T-cell (primary cell): ENCODE measurements around the gene UNC5C. TPM values are rescaled to one million over a fixed set of nuclear protein-coding genes. Genes with fewer than 3 reads are reported as not detected.

Experiments used
- ATAC-seq, 4 experiments: fragments of 200-7000 bp in 3 of 4; fragments of 150-1000 bp in 1 of 4; cut with Tn5 transposase; replicated peaks in 1 of 4; 1 replicate in 3 of 4; 2 replicates in 1 of 4; pipeline ENCODE4 v1.10.0; 2021; ENCODE audit warnings: moderate library complexity in 3 of 4, mild to moderate bottlenecking in 2 of 4, moderate number of reproducible peaks in 1 of 4
- CTCF ChIA-PET, 2 donors: fragments of 300-600 bp; sonication (Branson Sonifier 250); formaldehyde crosslinking; loops; one replicate each; lab custom pipeline; 2022; ENCODE audit warnings: antibody characterized with exemption in 2 of 2; lab: Charles Lee
- POLR2A ChIA-PET, 2 donors: fragments of 300-600 bp; sonication (Branson Sonifier 250); formaldehyde crosslinking; loops; one replicate each; lab custom pipeline; 2022; ENCODE audit warnings: antibody characterized with exemption in 2 of 2; lab: Charles Lee
- DNase-seq, 35 experiments: peaks; one replicate each; pipeline versions ENCODE4 v3.0.0 to v3.0.0-alpha.2; 2013 to 2023
- H3K27ac ChIP-seq: one replicate; pipeline ENCODE4 v1.5.1; 2013; ENCODE audit warnings: low read length
- H3K27me3 ChIP-seq, 2 experiments: replicated peaks in 1 of 2; 1 replicate in 1 of 2; 2 replicates in 1 of 2; pipeline versions ENCODE4 v1.6.1 to v1.7.0; 2013; ENCODE audit warnings: low read length in 1 of 2, mixed read lengths in 1 of 2; ENCODE audit not compliant: control insufficient read depth in 2 of 2, insufficient read depth in 2 of 2; ENCODE audit errors: extremely low read depth in 1 of 2
- H3K36me3 ChIP-seq, 2 donors: 1 replicate in 1 of 2; 2 replicates in 1 of 2; pipeline versions ENCODE4 v1.6.1 to v1.7.0; 2013; ENCODE audit warnings: low read length in 1 of 2; ENCODE audit not compliant: control insufficient read depth in 2 of 2, insufficient read depth in 1 of 2; ENCODE audit errors: extremely low read depth in 1 of 2
- H3K4me1 ChIP-seq, 2 experiments: 1 replicate in 1 of 2; 2 replicates in 1 of 2; pipeline versions ENCODE4 v1.6.1 to v1.7.0; 2013; ENCODE audit warnings: low read length in 2 of 2, mixed read lengths in 1 of 2; ENCODE audit not compliant: insufficient read depth in 2 of 2, control insufficient read depth in 1 of 2; ENCODE audit errors: extremely low read depth in 1 of 2
- H3K4me3 ChIP-seq, 2 donors: 1 replicate in 1 of 2; 2 replicates in 1 of 2; pipeline versions ENCODE4 v1.5.1 to v1.7.0; 2013; ENCODE audit warnings: mild to moderate bottlenecking in 2 of 2, low read length in 1 of 2, moderate library complexity in 1 of 2; ENCODE audit not compliant: control insufficient read depth in 1 of 2; ENCODE audit errors: extremely low read depth in 1 of 2
- H3K9me3 ChIP-seq: 2 replicates; pipeline ENCODE4 v1.7.0; 2013
- H3K27ac Mint-ChIP-seq, 2 donors: one replicate each; pipeline ENCODE4 v1.8.0; 2020 to 2021; ENCODE audit warnings: mild to moderate bottlenecking in 2 of 2, mixed read lengths in 2 of 2
- H3K27me3 Mint-ChIP-seq, 2 donors: one replicate each; pipeline ENCODE4 v1.8.0; 2021 to 2022; ENCODE audit warnings: mixed read lengths in 2 of 2
- H3K36me3 Mint-ChIP-seq: one replicate; pipeline ENCODE4 v1.8.0; 2021; ENCODE audit warnings: mixed read lengths
- H3K4me1 Mint-ChIP-seq, 3 donors: one replicate each; pipeline ENCODE4 v1.8.0; 2020 to 2022; ENCODE audit warnings: mixed read lengths in 3 of 3, mild to moderate bottlenecking in 1 of 3
- H3K4me3 Mint-ChIP-seq, 3 donors: one replicate each; pipeline ENCODE4 v1.8.0; 2020 to 2022; ENCODE audit warnings: mild to moderate bottlenecking in 3 of 3, mixed read lengths in 3 of 3, moderate library complexity in 3 of 3
- H3K9me3 Mint-ChIP-seq, 3 donors: one replicate each; pipeline ENCODE4 v1.8.0; 2020 to 2022; ENCODE audit warnings: mixed read lengths in 3 of 3
- WGBS: methylation state at CpG from one replicate; pipeline ENCODE4 v1.1.5; 2013; ENCODE audit warnings: missing lambda C conversion rate; ENCODE audit not compliant: insufficient coverage; 5-methylcytosine and 5-hydroxymethylcytosine counted together
- total RNA-seq, 35 experiments: library from RNA in 6 of 35; stranded (reverse) in 6 of 35; fragments of 120-200 nt in 1 of 35; gene quantifications; one replicate each; pipeline versions ENCODE4 v1.2.1 to v1.2.4 and lab custom pipeline; 2013 to 2026

UNC5C gene
- total RNA-seq, 5 donors from 2014 or later (not counting 1 experiment from before 2014, with no cell fraction given): not detected

DNA sequence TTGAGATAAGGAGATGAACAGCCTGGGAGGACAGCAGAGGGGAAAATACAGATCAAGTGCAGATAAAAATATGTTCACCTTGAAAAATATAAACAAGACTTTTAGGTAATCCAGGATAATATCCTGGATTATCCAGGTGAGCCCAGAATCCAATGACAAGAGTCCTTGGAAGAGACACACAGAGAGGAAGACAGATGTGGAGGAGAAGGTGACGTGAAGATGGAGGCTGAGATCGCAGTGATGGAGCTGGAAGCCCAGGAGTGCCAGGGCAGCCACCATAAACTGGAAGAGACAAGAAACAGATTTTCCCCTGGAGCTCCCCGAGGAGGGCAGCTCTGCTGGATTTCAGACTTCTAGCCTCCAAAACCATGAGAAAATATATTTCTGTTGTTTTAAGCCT is 230.7 kb downstream of the UNC5C start:
- CTCF ChIA-PET: no interaction called here

DNA sequence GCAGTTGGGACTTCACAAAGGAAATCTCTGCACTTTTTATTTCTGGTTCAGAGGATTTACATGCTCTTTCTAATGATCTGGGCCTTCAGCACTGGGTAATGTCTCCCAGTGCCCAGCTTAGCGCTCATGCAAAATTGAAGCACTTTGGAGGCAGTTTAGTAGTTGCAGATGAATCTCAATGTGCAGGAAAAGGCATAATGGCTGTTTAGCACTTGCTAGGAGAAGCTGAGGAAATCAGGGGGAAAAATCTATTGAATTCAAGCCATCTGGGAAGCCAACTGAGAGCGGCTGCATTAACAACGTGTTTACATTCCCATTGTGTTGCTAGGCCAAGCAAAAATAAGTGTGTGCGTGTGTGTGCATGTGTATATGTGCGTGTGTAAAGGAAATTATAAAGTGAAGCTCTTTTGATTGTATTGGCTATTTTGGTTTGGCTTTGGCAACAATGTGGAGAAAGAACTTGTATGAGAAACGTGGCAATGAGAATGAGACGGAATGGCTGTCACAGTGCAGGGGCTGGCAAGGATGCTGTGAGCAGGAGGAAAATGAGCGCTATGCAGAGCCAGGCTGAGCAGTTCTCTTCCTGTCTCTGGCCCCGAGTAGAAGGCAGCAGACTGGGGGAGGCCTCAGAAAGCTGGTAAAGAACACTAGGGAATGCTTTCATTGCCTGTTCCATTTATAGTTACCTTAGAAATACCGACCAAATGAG is 231.5 kb downstream of the UNC5C start:
- H3K27ac Mint-ChIP-seq: no peak overlapping the region
- H3K27ac ChIP-seq: no peak overlapping the region
- H3K9me3 ChIP-seq: no peaks in the 10 kb centered on the region
- no peaks in the 10 kb centered on the region for H3K4me1 ChIP-seq
- no peak for ATAC-seq
- no peaks in the 10 kb centered on the region for H3K27me3 ChIP-seq
- no peaks in the 10 kb centered on the region for H3K9me3 Mint-ChIP-seq
- H3K4me3 ChIP-seq: no peak overlapping the region
- ChIA-PET POLR2A (no interaction called here), CTCF (no interaction called here)
- no peaks in the 10 kb centered on the region for H3K36me3 ChIP-seq
- H3K4me1 Mint-ChIP-seq: no peaks in the 10 kb centered on the region
- peaks cover 0 to 6% of the 10 kb centered on the region in 2 donors for H3K27me3 Mint-ChIP-seq
- WGBS: 86% methylated on average over 8 of the region's 10 CpGs
- H3K4me3 Mint-ChIP-seq: no peak overlapping the region
- no peak for DNase-seq
- H3K36me3 Mint-ChIP-seq: no peaks in the 10 kb centered on the region

More for the DNA sequence above, 230.7 kb downstream of the UNC5C start:
- no peak overlapping the region for H3K27ac Mint-ChIP-seq
- DNase-seq (no peak), ATAC-seq (no peak)
- no peaks in the 10 kb centered on the region for H3K4me1 ChIP-seq
- H3K27ac ChIP-seq: no peak overlapping the region
- POLR2A ChIA-PET: interaction anchor here in 1 of 2 donors (0.6 kb wide), 1 partner anchor 526 kb away, joined by 3 read pairs; no protein-coding TSS in a partner anchor
- no CpG with 5 or more reads among the region's 3 CpGs for WGBS
- no peaks in the 10 kb centered on the region for H3K27me3 ChIP-seq
- no peaks in the 10 kb centered on the region for H3K9me3 Mint-ChIP-seq
- H3K9me3 ChIP-seq: no peaks in the 10 kb centered on the region
- H3K36me3 Mint-ChIP-seq: no peaks in the 10 kb centered on the region
- no peaks in the 10 kb centered on the region for H3K4me1 Mint-ChIP-seq
- no peaks in the 10 kb centered on the region for H3K36me3 ChIP-seq
- peaks cover 0 to 6% of the 10 kb centered on the region in 2 donors for H3K27me3 Mint-ChIP-seq
- H3K4me3 ChIP-seq: no peak overlapping the region
- no peak overlapping the region for H3K4me3 Mint-ChIP-seq

DNA sequence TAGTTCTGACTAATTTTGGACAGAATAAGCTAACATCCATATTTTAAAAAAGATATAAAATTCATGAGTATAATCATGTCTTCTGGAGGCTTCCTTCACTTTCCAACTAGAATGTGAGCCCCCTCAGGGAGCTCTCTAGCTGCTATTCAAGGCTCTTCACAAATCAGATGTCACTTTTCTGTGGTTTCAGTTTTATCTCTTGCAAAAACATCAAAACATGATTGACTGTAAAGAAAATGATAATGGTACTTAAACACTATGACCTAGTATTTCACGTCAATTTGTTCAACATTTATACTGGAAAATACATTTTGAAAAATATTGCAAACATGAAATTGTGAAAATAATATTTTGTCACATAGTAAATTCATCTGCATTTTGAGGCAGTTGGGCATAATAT is 234.2 kb downstream of the UNC5C start:
- Histone ChIP-seq H3K27me3 (no peaks in the 10 kb centered on the region), H3K9me3 (no peaks in the 10 kb centered on the region), H3K27ac (no peak overlapping the region), H3K4me3 (no peak overlapping the region), H3K4me1 (no peaks in the 10 kb centered on the region), H3K36me3 (no peaks in the 10 kb centered on the region)
- POLR2A ChIA-PET: no interaction called here
- Mint-ChIP-seq H3K9me3 (no peaks in the 10 kb centered on the region), H3K4me1 (no peaks in the 10 kb centered on the region), H3K36me3 (no peaks in the 10 kb centered on the region), H3K27me3 (peaks cover 0 to 6% of the 10 kb centered on the region in 2 donors), H3K4me3 (no peak overlapping the region), H3K27ac (no peak overlapping the region)
- DNase-seq (no peak), ATAC-seq (no peak)
- no CpG with 5 or more reads among the region's 1 CpG for WGBS
- CTCF ChIA-PET: interaction anchor here in 1 of 2 donors (1.3 kb wide), 1 partner anchor 11 kb away, joined by 3 read pairs; no protein-coding TSS in a partner anchor

DNA sequence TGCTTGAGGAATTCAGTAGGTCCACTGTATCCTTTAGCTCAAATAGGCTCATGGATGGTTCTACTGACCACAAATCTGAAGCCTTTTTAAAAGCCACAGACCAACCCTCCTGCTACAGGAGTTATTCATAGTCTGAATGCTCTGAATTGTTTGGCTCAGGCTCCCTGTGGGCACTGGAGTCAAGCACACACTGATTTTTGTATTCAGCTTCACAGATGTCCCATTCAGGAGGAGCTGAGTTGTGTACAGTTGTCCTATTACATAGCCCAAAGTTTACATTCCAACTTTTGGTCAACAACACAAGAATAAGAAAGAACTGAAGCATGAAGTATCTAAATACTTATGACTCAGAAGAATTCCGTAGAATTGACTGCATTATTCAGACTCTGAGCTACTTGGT is 243.9 kb downstream of the UNC5C start:
- H3K27me3 ChIP-seq: no peaks in the 10 kb centered on the region
- H3K4me3 ChIP-seq: no peak overlapping the region
- H3K27me3 Mint-ChIP-seq: peaks cover 0 to 2% of the 10 kb centered on the region in 2 donors
- no peaks in the 10 kb centered on the region for H3K9me3 ChIP-seq
- H3K9me3 Mint-ChIP-seq: peaks cover 0 to under 1% (median under 1%) of the 10 kb centered on the region in 3 donors
- no peaks in the 10 kb centered on the region for H3K4me1 Mint-ChIP-seq
- POLR2A ChIA-PET: interaction anchor here in 1 of 2 donors (0.6 kb wide), 2 partner anchors 12 to 16 kb away, joined by 3 to 7 read pairs; no protein-coding TSS in a partner anchor
- H3K27ac ChIP-seq: no peak overlapping the region
- CTCF ChIA-PET: no interaction called here
- no peak overlapping the region for H3K27ac Mint-ChIP-seq
- H3K36me3 ChIP-seq: no peaks in the 10 kb centered on the region
- no peak for ATAC-seq
- H3K36me3 Mint-ChIP-seq: no peaks in the 10 kb centered on the region
- no peak for DNase-seq
- H3K4me1 ChIP-seq: no peaks in the 10 kb centered on the region
- H3K4me3 Mint-ChIP-seq: no peak overlapping the region
- no CpG with 5 or more reads among the region's 1 CpG for WGBS

DNA sequence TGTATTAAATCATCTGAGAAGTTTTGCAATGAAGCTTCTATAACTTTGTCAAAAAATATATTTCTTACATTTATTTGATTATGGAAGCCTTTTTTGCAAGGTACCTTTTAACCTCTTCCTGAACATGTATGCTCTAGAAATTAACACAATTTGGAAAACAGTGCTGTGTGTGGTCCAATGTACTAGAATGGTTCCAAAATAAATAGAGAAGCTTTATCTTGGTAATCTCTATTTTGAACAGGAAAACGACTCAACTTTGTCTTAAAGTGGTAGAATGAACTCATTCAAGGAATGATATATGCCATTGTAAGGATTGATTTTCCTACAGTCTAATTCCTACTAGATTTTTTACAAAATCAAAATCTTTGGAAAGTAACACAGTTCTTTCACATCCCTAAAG is 248.5 kb downstream of the UNC5C start:
- Histone ChIP-seq H3K4me3 (no peak overlapping the region), H3K9me3 (no peaks in the 10 kb centered on the region), H3K36me3 (no peaks in the 10 kb centered on the region), H3K27ac (no peak overlapping the region), H3K27me3 (no peaks in the 10 kb centered on the region), H3K4me1 (no peaks in the 10 kb centered on the region)
- Mint-ChIP-seq H3K4me1 (no peaks in the 10 kb centered on the region), H3K27ac (no peak overlapping the region), H3K36me3 (no peaks in the 10 kb centered on the region), H3K9me3 (peaks cover 3 to 14% (median 11%) of the 10 kb centered on the region in 3 donors), H3K4me3 (no peak overlapping the region), H3K27me3 (peaks cover 0 to 2% of the 10 kb centered on the region in 2 donors)
- CTCF ChIA-PET: no interaction called here
- ATAC-seq (no peak), DNase-seq (no peak)
- WGBS: no CpG with 5 or more reads among the region's 1 CpG
- POLR2A ChIA-PET: no interaction called here

DNA sequence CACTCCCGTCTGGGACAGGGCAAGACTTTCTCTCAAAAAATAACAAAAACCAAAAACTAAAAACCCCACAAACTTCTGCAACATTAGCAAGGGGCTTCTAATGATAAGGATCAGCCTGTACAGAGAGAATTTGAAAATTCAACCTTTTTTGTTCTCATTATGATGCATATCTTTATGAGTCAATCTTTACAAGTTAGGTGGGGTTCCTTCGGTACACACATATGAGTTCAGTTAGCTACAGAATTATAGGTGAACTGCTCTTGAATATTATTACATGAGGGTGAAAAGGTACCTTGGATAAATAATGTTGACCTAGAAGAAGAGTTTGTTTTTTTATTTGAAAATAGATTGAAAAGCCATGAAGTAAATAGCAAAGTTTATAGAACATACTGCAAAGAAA is 252.7 kb downstream of the UNC5C start:
- Mint-ChIP-seq H3K9me3 (peaks cover 3 to 14% (median 11%) of the 10 kb centered on the region in 3 donors), H3K4me3 (no peak overlapping the region), H3K27ac (no peak overlapping the region), H3K4me1 (peaks cover 24 to 34% (median 24%) of the 10 kb centered on the region in 3 donors), H3K27me3 (no peaks in the 10 kb centered on the region), H3K36me3 (no peaks in the 10 kb centered on the region)
- no peak overlapping the region for H3K27ac ChIP-seq
- no peaks in the 10 kb centered on the region for H3K9me3 ChIP-seq
- ChIA-PET POLR2A (interaction anchor here in 1 of 2 donors (0.6 kb wide), 1 partner anchor 86 kb away, joined by 3 read pairs; no protein-coding TSS in a partner anchor), CTCF (no interaction called here)
- DNase-seq: no peak
- H3K36me3 ChIP-seq: no peaks in the 10 kb centered on the region
- ATAC-seq: no peak
- no CpG with 5 or more reads among the region's 2 CpGs for WGBS
- H3K4me3 ChIP-seq: no peak overlapping the region
- H3K4me1 ChIP-seq: peaks cover 7 to 40% of the 10 kb centered on the region in 2 experiments
- H3K27me3 ChIP-seq: no peaks in the 10 kb centered on the region
